Stimulated activated CD4-positive, alpha-beta T cell treated with anti-CD3 and anti-CD28 coated beads, Interleukin-12 subunit alpha, Interleukin-12 subunit beta, amount 100 ng/mL, for 24 hours (primary cell): Measurements from ENCODE around the gene ABHD1.

Experiments
- DNase-seq, 2 experiments: peaks; one replicate each; pipeline ENCODE4 v3.0.0-alpha.2; 2020; ENCODE audit warnings: low read depth in 2 of 2

The ABHD1 gene

GRCh38 chr2:27135478-27135955, 11.9 kb downstream of the ABHD1 start:
- DNase-seq: no peak

DNA sequence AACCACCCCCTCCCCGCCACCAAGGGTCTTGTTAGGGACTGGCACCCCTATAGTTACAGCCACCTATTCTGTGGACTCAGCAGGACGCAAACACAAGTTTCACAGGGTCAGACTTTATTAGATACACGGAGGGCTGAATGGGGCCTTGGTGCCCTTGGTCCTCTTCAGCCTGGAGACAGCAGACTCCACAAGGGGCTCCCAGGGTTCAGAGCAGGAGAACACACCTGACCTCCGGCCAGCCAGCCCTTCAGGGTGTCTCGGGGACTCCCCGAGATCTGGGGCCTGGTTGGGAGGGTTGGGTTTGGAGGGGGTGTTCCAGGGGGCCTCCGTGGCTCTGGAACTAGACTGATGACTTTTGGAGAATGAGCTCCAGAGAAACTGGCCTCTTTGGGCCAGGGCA, 13.1 kb downstream of the ABHD1 start:
- no peak for DNase-seq

- no peak for DNase-seq
Observed at GRCh38 chr2:27137322-27137935, 13.8 kb downstream of the ABHD1 start.

DNA sequence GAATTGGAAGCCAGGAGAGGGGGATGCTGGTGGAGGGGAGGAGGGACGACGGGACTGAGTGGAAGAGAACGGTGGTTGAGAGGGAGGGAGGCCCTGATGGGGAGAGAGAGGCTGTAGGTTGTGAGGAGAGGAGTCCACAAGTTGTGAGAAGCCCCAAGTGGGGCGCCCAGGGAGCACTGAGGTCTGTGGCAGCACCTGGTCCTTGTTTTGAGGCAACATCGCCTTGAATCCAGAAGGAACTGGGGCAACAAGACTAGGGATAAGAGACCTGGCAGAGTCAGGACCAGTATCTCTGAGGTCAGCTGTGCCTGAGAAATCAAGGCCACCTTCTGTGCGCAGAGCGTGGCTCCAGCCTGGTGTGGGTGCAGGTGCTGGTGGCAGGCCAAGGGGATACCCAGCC, 14.5 kb downstream of the ABHD1 start:
- no peak for DNase-seq

- no peak for DNase-seq
Observed at GRCh38 chr2:27139310-27139709, 15.7 kb downstream of the ABHD1 start, which contains the start of gene PRR30. Gene PRR30, minus strand, starts transcription at chr2:27139410. Its CDS starts 1,081 bp downstream, at chr2:27138329.

DNA sequence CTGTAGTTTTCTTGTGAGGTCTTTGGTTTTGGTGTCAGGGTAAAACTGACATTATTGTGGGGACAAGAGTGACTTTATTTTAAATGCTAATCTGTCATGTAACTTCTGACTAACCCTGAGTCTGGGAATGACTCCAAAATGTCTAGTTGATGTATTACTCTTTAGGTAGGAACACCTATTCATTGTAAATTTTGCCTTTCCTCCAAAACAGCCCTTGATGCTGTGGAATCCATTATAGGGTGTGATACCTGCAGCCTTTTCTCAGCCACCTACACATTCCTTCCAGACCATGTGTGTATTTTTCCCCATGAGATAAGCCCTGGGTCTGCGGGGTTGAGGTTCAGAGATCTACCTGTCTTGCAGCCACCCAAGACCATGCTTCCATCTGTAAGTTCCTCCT, 19.7 kb downstream of the ABHD1 start:
- no peak for DNase-seq

DNA sequence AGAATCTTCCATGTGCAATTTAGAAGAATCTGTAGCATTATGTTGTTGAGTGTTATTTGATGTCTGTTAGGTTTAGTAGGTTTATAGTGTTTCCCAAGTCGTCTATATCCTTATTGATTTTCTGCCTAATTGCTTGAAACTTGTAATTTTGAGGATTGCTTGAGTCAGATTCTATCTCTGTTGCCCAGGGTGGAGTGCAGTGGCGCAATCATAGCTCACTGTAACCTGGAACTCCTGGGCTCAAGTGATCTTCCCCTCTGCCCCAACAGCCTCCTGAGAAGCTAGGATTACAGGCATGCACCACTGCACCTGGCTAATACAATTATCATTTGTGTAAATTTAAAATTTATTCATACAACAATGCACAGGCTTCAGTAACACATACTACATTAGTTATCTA, 22.1 kb downstream of the ABHD1 start:
- no peak for DNase-seq

DNA sequence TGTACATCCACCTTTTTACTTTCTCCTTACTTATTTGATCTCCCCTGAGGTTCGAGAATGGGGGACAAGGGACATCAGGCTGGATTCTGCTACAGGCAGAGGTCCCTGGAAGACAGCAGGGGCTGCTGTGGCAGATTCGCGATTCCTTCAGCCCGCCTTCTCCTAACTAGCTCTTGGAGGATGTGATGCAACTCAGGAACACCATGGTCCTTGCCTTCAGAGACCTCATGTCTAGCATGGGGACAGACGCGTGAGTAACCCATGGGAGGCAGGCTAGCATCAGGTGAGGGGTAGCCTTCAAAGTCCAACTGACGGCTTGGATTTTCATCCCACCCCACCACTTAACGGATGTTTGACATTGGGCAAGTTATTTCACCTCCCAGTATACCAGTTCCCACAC, 24.3 kb downstream of the ABHD1 start:
- DNase-seq: no peak

GRCh38 chr2:27148801-27149439, 25.3 kb downstream of the ABHD1 start, which contains the start of gene TCF23:
Gene TCF23, plus strand, starts transcription at chr2:27149004. Its CDS starts 130 bp downstream, at chr2:27149134.
- no peak for DNase-seq

DNA sequence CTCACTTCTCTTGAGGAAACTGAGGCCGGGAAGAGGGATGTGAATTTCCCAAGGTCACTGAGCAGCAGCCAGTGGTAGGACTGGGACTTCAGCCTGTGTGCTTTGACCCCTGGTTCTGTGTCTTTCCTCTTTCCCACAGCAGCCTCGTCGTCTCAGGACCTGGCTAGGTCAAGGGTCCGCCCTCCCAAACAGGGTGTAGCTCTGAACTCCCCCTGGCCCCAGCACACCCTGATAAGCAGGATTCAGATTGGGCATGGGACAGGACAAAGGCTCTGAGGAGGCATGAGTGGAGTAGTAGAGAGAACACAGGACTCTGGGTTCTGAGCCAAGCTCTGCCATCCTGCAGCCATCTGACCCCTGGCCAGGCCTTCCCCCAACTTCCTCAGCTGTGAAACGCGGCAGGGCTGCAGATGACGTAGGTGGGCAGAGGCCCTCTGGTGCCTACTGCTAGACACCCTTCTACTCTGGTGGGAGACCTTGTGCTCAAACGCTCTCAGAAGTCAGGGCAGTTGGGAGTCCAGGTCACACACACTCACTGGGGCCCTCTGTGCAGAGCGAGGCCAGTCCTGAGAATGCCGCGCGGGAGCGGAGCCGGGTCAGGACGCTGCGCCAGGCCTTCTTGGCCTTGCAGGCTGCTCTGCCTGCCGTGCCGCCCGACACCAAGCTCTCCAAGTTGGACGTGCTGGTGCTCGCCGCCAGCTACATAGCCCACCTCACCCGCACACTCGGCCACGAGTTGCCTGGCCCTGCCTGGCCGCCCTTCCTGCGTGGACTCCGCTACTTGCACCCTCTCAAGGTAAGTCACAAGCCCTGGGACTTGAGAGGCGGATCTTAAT, 26.2 kb downstream of the ABHD1 start:
- DNase-seq: no peak

DNA sequence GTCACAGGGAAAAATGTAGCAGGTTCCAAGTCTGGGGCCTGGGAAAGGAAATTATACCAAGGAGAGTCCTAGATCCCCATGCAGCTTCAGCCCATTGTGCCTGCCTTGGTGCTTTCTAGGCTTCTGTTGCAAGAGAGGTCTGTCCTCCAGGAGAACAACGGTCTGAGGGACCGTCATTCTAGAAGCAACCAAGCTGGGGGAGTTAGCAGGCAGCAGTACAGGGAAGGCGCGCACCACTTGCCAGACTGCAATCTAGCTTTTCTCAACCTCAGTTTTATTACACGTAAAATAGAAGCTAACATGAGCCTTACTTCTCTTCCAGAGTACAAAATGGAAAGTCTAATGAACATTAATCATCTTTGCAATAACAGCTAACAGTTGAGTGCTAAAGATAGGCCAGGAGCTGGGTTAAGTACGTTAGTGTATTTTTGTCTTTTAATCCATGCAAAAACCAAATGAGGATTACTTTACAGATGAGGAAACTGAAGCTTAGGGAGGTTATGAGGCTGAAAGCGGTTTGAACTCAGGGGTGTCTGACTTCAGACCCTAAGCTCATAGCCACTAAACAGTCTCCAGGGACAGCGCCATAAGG, 27.1 kb downstream of the ABHD1 start:
- no peak for DNase-seq

GRCh38 chr2:27152102-27152795, 28.6 kb downstream of the ABHD1 start:
- DNase-seq: no peak

DNA sequence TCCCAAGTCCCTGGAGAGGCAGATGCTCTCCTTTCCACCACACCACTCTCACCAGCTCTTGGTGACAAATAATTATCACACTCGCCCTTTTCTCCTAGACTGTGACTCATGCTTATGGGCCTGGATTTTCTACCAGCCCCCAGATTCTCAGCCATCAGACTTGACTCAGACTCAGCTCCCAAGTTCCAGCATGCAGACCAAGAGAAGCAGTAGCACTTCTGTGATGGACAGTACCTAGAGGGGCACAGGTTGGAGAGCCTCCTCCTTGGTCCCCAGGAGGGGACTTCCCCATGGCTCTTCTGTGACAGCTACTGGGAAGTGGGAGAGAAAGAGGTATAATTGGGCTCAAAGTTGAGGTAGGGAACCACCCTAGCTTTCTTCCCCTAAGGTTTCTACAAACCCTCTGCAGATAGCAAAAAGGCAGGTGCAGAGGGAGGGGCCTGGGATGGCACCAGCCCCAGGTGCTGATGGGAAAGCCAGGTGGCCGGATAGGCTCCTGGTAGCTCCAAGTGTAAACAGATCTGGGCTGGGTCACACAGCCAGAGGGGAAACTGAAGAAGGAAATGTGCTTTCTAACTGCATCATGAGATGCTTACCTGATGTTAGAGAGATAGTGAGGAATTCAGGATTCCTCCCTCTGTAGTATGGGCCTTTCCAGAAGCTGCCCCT, 29.3 kb downstream of the ABHD1 start:
- DNase-seq: no peak

DNA sequence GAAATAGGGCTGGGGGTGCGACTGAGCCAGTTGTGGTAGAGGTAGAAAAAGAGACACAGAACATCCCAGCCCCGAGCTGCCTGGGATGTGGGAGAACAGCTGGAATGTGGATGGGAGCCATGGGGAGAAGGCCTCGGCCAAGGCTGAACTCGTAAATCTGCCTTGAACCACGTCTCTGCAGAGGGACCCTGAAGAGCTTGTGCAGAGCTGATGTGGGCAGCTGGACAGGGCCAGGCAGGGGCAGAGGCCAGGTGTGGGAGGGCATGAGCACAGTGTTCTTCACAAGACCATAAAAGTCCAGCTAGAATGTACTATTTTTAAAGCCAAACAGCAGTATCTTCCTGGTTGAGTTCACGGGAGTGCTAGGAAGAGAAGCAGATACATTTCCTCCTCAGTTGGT, 30.9 kb downstream of the ABHD1 start:
- DNase-seq: no peak

DNA sequence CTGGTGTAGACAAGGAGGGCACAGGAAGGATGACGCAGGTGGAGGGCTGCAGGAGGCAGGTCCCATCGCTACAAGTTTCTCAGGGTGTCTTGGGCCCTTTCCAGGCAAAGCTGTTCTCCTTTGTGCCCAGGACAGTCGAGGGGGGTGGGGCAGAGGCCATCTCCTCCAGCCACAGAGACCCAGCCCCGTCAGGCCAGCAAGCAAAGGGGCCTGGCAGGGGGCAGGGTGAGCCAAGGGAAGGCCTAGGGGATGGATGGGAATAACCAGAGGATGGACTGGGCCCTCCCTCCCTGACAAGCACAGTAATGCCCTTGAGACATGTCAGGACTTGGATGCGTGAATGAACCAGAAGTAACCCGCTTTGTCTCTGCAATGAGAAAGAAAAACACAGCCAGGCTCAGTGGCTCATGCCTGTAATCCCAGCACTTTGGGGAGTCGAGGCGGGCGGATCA, 31.5 kb downstream of the ABHD1 start:
- no peak for DNase-seq

DNA sequence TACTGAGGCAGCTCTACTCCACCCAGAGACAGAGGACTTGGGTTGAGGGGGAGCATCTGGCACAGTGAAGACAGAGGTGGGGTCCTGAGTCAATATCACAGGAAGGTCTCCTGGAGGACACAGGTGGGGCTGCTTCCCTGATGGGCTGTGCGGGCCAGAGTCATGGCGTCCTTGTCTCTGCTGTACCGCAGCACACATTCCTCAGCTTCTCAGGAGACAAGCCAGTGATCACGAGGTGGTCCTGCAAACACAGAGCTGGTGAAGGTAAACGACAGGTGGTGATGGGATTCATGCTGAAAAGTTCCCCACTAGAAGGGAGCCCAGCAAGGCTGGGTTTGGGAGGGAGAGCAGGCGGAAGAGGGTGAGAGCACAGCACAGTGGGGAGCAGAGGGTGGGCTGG, 34.9 kb downstream of the ABHD1 start:
- DNase-seq: no peak

DNA sequence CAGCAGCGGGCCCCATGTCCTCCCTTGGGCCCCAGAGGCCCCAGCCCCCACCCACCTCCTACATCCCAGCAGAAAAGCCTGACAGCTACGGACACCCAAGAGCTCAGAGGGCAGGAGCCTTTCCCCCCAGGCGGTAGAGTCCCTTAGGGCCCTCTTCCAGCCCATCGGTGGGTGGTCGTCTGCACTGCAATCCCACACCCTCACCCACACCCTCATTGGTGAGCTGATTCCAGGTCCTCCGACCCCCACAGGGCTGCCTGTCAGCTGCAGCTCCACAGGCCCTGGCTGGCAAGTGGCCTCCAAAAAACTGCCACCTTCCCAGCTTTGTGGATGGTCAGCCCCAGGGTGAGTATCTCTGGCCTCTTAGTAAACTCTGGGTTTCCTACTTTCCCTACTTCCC, 35.7 kb downstream of the ABHD1 start:
- no peak for DNase-seq

DNA sequence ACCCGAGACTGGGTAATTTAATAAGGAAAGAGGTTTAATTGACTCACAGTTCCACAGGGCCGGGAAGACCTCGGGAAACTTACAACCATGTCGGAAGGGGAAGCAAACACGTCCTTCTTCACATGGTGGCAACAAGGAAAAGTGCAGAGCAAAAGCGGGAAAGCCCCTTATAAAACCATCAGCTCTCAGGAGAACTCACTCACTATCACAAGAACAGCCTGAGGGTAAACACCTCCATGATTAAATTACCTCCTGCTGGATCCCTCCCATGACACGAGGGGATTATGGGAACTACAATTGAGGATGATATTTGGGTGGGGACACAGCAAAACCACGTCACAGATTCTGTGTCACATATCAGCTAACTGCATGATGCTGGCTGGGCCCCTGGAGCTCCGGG, 36.6 kb downstream of the ABHD1 start:
- DNase-seq: no peak

- no peak for DNase-seq
Observed at GRCh38 chr2:27162151-27163121, 38.8 kb downstream of the ABHD1 start.
